Sciatic nerve (tissue), 2 donors: ENCODE measurements around the gene RHO. TPM values are rescaled to one million over a fixed set of nuclear protein-coding genes. Genes with fewer than 3 reads are reported as not detected.
"Not testable (repeated sequence)": the region's sequence is repeated elsewhere in the genome, so short reads cannot be mapped to it uniquely, and the experiment has no call there.

ENCODE experiments used
- ATAC-seq: fragments of 200-7000 bp; cut with Tn5 transposase; one replicate; pipeline ENCODE4 v1.9.1; 2020; ENCODE audit warnings: mild to moderate bottlenecking, moderate library complexity
- DNase-seq: peaks from one replicate; pipeline ENCODE4 v3.0.0-alpha.2; 2020; ENCODE audit warnings: low spot score
- intact Hi-C: fragments of 100-400 bp; cut with DNase I; formaldehyde crosslinking; loops from one replicate; pipeline ENCODE4 v1.14.2; 2022
- total RNA-seq: library from RNA; stranded (reverse); fragmentation: NEBNext Ultra II Directional; extraction: Animal tissue kit (Norgen Biotek cat#: 25700); gene quantifications from one replicate; pipeline ENCODE4 v1.2.1, GENCODE V29; 2021
- donor health status: DM: no; HTN: no; CAD: no.
- donor health status: DM: no; HTN: no; CAD: no.

RHO gene
- total RNA-seq, 1 donor from 2014 or later = not detected

DNA sequence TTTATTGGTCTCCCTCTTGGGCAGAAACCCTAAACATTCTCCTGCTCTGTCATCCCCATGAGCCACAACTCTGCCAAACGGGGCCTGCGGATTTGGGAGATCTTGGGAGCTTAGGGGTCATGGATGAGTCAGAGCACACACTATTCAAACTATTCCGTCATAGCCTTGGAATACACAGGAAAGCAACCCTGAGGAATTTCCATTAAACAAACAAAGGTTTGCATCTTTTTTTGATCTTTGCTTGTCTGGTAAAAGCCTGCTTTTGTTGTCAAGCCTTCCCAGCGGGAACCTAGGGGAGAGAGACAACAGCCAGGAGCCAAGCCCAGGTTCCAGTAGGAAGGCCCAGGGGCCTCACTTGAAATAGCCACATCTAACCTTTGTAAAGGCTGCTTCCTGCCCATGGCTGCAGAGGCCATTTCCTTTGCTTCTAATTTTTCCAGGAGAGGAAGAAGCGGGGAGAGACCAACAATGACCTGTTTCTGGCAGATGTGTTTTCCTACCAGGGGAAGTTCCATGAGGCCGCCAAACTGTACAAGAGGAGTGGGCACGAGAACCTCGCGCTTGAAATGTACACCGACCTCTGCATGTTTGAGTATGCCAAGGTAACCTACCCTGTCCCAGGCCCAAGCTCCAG is 33.3 kb upstream of the RHO start:
- peak; percentile 82 for ATAC-seq
- DNase-seq, intact Hi-C loops: not testable (repeated sequence)

DNA sequence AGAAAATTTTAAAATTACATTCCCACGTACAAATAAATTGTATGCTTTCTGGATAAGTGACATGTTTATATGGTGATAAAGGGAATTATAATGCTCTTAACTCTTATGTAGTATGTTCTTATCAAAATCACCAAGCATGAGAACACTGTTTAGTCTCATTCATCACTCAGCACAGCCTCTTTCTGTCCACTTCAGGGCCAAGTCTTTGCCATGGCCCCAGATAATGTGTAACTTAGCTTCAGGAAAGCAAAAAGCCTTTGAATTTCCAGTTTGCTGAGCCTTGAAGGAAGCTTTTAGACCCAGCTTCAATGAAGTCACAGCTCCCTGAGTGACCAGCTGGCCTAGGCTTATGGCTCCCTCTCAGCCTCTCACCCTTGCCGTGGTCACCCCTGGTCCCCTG is 30.6 kb upstream of the RHO start:
- DNase-seq, ATAC-seq, intact Hi-C loops: not testable (repeated sequence)

DNA sequence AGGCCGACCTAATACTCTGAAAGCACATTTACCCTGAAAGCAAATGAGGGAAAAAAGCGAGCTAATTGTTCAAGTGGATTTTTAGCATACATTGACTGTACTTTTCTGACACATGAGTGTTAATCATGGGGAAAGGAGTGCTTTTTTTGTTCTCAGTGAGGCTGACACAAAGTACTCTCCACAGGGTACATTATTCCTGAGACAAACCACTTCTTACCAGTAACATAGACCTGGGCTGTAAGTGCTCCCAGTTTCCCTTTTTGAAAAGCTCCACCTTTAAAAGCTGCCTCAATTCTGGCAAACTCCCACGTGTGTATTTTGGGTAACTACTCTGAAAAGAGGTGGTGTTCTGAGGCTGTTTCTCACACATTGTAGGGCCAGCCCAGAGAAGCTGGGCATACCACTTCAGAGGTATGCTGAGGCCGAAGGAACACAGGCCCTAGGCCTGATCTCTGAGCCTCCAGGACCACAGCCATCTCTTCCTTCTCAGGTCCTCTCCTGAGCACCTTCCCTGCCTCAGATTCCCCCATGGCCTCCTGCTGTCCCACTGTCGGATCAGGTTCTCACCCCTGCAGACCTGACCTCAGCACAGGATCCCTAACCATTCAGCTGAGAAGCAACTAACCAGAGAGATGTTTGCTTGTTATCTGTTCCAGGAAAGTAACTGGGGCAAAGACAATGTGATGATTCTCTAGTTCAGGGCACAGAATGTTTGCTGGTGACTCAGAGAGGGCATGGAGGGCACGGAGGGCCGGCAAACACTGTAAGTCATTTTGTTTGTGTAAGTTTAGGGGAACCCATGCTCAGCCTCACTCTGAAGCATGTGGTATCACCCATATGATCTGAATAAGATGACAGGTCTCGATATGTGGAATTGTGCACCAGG is 29.6 kb upstream of the RHO start:
- DNase-seq, ATAC-seq, intact Hi-C loops: not testable (repeated sequence)

DNA sequence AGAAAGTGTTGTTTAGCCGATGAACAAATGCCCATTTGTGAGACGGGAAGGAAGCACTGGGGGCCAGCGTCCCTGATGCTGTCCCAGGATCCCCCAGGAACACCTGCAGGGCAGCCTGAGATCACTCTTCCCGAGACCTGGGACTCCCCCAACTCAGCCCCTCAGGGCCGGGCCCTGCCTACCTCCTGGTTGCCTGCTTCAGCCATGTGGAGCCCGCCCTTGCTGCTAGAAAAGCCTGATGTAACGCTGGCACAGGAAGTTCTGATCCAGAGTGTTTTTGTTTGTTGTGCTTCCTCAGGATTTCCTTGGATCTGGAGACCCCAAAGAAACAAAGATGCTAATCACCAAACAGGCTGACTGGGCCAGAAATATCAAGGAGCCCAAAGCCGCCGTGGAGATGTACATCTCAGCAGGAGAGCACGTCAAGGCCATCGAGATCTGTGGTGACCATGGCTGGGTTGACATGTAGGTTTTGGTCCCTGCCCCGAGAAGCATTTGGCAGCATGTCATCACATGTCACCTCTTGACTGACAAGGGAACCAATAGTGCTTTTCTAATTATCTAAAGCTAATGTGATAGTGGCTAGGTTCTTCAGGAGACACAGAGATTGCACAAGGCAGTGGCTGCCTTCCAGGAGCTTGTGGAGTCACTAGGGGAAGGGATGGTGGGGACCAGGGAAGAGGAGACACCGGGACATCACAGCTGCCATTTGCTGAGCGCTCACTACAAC is 28.7 kb upstream of the RHO start:
- intact Hi-C loops, ATAC-seq, DNase-seq: not testable (repeated sequence)

DNA sequence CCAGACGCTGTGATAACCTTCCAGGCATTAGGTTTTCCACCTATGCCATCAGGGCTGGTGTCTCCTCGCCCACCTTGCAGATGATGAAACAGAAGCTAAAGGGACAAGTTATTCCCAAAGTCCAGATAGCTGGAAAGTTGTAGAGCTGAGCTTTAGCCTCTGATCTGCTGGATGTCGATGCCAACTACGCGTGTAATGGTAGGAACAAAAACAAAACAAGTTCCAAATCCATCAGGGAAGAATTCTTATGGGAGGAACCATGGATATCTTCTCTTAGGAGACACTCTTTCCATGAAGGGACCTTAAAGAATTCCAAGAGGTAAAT is 28.1 kb upstream of the RHO start:
- DNase-seq (no peak), ATAC-seq (no peak)
- intact Hi-C loops = no loop called here

DNA sequence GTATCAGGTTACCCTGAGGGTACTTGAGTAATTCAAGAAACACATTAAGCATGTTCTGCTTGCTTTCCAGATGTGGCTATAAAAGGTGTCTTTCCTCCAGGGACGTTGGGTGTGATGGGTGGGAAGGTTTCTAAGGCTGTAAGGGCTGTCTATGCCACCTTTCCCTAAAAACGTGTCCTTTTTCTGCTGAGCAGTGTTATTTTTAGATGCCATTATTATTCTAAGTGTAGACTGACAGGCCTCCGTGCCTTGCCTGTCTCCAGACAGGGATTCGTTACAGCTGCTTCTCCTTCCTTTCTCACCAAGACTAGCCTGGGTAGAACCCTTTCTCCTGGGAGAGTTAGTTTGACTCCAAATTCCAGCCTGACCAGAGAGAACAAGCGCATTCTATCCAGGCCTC is 26.8 kb upstream of the RHO start:
- ATAC-seq = no peak
- no peak for DNase-seq
- intact Hi-C loops = no loop called here

DNA sequence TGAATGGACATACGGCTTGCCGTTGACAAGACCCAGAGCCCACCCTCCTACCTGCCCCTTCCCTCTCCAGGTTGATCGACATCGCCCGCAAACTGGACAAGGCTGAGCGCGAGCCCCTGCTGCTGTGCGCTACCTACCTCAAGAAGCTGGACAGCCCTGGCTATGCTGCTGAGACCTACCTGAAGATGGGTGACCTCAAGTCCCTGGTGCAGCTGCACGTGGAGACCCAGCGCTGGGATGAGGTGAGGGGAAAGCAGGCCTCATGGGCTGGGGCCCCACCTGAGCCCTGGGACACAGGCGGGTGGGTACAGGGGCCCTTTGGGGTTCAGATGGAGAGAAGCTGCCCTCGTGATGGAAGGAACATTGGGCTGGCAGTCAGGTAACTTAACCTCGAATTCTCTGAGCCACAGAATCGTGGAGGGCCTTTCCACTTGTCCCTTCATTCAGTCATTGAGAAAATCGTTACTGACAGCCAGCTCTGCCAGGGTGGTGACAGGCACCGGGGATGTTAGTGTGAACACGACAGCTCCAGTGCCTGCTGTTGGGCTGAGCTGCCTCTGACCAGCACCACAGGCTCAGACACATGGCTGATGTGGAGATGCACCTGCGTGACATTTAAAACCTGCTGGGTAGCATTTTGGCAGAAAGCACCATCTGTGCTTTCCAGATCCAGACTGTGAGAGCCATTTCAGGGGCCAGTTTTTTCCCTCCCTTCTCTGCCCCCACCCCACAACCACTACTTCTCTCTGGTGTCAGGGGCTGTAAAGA is 25.6 kb upstream of the RHO start:
- intact Hi-C loops = no loop called here
- ATAC-seq (no peak), DNase-seq (no peak)

DNA sequence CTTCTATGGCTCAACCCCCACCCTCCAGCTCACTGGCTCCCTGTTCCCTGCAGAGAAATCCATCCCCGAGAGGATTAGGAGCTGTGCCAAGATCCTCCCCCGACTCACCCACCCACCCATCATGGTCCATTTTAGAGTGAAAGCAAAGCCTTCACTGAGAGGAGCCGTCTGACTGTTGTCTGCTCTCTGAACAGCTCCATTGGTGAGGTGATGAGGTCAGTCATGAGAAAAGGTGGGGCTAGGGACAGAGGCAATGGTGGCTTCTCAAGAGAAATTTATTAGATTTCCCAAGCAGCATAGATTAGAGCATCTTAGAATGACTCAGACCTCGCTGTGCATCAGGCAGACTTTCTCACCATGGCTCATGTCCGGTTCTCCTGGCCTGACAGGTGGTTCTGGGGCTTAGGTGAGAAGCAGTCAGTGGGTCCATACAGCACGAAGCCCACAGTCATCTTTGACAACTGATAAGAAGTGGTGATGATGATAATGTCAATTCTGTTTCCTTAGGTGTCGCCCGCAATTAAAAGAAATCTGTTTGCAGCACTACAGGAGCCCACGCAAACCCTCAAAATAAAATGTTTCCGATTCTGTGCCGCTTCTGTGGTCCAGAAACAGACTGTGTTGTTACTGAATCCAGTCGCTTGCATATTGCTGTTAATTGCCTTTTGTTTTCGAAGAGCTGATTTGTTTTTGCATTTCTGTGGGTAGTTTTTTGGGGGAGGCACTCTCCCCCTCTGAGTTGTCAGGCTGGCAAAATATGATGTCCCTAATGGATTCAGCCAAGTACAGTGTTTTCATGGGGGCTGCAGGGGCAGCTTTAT is 24.8 kb upstream of the RHO start:
- intact Hi-C loops = no loop called here
- ATAC-seq = peak; percentile 22
- no peak for DNase-seq

DNA sequence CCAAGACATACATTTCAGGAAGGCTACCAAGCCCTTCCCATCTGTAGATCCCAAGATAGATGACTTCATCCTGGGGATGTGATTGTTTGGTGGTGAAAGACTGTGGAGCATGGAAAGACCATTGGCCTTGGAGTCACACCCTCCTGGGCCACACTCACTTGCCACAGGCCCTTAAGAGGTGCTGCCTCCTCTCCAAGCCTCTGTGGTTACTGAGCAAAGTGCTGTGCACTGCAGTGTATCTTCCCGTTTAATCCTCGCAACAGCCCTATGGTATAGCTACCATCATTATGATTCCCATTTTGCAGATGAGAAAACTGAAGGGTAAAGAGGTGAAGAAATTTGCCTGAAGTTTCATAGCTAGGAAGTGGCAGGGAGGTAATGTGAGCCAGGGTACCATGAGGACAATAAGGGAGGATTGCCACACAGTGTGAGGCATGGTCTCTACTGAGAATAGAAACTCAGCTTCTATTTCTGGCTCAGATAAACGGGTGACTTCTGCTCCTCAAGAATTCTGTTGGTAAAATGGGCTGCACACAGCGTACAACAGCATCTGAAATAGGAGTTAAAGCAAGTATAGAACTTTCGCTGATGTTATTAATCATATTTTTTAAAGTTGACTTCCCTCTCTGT is 23.9 kb upstream of the RHO start:
- DNase-seq = no peak
- intact Hi-C loops = no loop called here
- no peak for ATAC-seq

DNA sequence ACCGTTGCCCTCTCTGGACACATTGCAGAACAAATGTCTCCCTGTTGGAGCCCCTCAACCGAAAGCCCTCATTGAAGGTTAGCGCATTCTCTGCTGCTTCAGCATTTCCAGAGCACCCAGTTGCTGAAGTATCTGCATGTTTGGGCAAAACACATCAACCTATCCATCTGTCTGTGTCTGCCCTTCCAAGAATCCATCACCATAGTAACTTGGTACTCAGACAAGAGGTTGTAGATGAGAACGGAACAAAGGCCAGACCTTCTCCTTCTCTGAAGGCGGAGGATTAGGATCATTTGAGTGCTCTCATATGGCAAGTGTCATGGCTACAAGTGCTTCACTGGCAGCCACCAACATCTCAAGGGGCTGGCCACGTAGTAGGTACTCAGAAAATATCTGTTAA is 23.1 kb upstream of the RHO start:
- intact Hi-C loops = no loop called here
- ATAC-seq = no peak
- DNase-seq = no peak

DNA sequence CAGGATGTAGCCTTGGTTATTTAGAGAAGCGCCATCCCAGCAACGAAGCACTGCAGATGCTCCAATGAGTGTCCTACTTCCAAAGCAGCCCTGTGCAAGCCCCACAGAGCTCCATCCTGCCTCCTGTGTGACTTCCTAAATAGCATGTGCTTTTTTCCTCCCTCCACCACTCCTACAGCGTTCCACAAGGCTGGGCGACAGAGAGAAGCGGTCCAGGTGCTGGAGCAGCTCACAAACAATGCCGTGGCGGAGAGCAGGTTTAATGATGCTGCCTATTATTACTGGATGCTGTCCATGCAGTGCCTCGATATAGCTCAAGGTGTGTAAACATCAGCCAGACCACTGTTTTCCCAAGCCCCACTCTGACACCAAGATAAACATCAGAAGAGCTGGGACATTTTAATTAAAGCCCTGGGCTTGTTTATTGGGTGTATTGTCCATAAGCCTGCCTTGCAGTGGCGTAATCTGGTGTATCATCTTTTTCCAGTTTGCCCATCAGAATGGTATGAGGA is 22.2 kb upstream of the RHO start:
- intact Hi-C loops = no loop called here
- DNase-seq (no peak), ATAC-seq (no peak)

DNA sequence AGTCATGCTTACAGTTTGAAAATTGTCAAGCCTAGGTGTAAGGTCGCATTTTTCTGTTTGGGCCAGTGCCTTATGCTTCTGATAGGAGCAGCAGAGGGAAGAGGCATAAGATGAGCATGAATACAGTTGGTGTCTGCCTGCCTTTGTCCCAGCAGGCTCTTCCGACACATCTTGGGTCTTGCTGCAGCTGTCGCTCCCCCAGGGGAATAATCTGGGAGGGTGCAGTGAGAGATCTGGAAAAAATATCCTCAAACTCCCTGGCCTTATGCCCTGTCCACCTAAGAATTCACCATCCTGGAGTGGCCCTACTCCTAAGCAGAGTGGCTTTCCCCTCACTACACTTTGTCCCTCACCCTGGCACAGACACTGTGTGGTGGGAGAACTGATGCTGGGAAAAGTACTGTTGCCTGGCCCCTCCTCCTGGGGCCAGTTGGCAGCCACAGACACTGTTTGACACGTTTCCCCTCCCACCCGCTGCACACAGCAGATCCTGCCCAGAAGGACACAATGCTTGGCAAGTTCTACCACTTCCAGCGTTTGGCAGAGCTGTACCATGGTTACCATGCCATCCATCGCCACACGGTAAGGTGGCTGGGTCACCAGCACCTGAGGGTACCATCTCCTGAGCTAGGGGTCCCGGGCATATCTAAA is 21.1 kb upstream of the RHO start:
- DNase-seq (no peak), ATAC-seq (peak; percentile 49)
- intact Hi-C loops = no loop called here

DNA sequence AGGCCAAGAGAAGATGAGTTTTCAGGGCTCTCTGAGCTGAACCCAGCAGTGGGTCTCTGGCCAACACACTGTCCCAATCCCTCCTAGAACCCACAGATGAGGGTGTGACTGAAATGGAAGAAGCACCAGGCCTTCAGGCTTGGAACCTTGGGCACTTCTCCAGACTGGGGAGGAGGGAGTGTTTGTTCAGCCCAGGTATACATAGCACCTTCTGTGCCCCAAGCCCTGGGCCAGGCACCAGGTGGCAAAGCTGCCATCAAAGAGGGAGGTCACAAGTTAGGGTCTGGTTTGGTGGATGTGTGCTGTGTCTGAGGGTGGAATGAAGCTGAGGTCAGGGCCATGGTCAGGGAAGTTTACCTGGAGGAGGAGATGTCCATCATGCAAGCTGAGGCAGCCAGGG is 15.8 kb upstream of the RHO start:
- intact Hi-C loops = no loop called here
- DNase-seq (no peak), ATAC-seq (no peak)

DNA sequence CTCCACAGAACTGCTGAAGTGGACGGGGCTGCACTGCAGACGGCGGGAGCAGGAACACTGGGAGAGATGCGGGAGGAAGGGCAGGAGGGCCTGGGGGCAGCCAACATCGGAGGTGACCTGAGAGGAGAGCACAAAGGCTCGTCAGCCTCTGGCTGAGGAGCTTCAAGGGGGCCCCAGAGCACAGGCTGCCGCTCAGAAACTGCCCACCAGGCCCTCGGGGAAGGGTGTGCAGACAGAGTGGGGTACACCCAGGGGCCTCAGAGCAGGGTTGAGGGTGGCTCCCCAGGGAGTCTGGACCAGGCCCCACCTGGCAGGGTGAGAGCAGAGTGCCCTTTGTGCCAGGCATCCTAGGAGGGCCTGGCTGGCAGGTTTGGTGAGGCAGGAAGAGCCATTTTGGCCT is 14.7 kb upstream of the RHO start:
- no peak for DNase-seq
- ATAC-seq = peak; percentile 27
- intact Hi-C loops = no loop called here

DNA sequence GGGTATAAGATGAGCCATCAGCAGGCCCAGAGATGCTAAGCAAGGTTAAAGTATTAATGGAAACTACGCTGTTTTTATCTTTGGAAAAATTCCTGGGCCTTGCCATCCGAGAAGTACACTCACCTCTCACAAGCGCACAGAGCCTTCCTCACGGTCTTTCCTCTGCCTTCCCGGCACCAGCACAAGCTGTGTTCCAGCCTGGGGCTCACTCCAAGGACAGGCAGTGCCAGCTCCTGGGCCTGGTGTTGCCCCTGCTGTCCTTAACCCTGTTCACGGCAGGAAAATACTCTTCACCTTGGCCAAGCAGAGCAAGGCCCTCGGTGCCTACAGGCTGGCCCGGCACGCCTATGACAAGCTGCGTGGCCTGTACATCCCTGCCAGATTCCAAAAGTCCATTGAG is 14.3 kb upstream of the RHO start:
- intact Hi-C loops = no loop called here
- ATAC-seq (no peak), DNase-seq (no peak)

DNA sequence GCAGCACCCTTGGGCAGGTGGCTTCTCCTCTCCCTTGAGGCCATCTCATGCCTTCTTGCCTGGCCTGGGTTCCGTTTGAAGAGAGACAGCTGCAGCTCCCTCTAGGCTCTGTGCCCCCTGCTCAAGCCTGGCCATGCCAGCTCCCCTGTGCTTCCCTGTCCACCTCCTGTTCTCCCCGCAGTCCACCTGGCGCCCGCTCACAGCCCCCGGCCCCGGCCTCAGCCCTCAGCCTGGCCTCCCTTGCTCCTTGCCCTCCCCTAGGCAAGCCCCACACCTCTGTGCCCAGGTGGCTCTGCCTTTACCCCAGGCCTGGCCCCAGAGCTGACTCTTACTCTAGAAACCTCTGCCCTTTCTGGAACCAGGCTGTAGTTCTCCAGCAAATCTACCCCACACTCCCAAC is 13.9 kb upstream of the RHO start:
- intact Hi-C loops = no loop called here
- ATAC-seq (no peak), DNase-seq (no peak)

DNA sequence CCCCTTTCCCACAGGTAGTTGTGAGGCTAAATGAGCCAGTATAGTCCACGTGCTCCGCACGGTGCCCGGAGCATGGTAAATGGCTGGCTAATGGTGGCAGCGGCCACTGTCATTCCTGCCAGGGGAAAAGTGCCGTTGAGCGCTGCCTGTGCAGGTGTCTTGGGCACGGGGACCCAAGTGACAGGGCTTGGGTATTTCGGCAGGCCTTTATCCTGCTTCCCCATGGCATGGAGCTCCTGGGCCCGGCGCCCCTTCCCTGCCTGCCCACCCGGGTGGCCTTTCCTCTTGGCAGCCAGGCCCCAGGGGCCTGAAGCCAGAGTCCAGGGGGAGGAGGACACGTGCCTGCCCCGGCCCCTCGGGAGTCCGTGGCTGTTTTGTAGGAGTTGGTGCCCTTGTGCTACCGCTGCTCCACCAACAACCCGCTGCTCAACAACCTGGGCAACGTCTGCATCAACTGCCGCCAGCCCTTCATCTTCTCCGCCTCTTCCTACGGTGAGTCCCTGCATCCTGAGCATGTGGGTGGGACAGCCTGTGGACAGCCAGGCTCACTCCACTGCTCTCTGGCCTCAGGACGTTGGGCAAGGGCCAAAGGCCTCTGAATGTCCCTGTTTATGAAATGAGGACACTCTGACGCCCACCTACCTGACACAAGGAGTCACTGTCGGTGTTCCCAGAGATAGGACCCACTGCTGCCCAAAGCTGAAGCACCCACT is 13.2 kb upstream of the RHO start:
- ATAC-seq, intact Hi-C loops, DNase-seq: not testable (repeated sequence)
